CD1c-positive myeloid dendritic cell (primary cell): ENCODE data around the gene MAB21L4.
"Not testable (repeated sequence)": the region's sequence is repeated elsewhere in the genome, so short reads cannot be mapped to it uniquely, and the experiment has no call there.

Experiments used
- DNase-seq: peaks from one replicate; pipeline ENCODE4 v3.0.0-alpha.2; 2016; ENCODE audit errors: extremely low spot score

MAB21L4 gene

DNA sequence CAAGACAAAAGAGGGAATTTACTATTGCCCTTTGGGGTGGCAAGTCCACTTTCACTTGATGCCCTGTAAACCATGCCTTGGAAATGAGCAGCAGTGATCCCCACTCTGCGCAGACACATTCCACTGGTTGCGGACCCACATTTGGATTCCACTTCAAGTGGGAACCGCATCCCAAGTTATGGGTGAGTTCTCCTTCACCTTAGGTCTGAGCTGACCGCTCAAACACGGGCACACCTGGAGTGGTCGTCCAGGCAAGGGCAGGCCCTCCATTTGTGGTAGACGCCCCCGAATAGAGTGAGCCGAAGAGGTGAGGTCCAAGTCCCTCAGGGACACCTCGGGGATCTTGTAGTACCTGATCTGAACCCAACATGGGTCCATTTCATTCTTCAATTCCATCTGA, 37.1 kb downstream of the MAB21L4 start:
- no peak for DNase-seq

GRCh38 chr2:240858321-240858720, 37.6 kb downstream of the MAB21L4 start:
- DNase-seq: no peak

GRCh38 chr2:240857039-240858008, 38.6 kb downstream of the MAB21L4 start:
- DNase-seq: no peak

DNA sequence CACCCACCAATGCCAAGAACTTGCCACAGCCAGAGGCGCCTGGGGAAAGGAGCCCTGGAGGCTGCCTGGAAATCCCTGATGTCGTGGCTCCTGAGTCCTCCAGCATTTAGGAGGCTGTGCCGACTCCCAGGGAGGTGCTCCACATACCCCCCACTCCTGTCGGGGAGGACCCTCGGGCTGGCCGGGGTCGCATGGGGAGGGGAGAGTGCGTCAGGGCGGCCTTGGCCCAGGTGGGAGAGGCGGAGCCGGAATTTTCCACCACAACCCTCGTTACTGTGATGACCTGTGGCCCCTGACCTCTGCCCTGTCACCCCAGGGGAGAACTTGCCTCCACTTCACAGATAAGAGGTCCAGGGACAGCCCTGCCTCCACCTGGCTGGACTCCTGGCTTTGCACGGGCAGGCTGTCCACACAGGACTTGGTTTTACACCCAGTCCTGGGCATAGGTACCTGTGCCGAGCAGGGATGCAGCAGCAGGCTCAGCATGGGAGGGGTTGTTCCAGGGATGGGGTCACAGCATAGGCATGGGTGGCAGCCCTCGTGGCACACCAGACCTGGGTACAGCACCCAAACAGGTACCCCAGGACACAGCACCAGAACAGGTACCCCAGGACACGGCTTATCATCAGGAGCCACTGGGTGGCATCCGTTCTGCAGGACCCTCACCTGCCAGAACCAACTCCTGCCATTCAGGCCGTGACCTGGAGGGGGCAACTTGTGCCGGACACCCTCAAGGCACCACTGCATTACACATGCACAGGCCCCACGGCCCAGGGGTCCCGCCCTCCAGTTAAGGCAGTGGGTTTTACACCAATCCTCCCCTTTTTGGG, 39.6 kb downstream of the MAB21L4 start:
- no peak for DNase-seq

GRCh38 chr2:240855670-240856069, 40.3 kb downstream of the MAB21L4 start:
- no peak for DNase-seq

GRCh38 chr2:240852671-240853314, 43.2 kb downstream of the MAB21L4 start:
- DNase-seq: no peak

DNA sequence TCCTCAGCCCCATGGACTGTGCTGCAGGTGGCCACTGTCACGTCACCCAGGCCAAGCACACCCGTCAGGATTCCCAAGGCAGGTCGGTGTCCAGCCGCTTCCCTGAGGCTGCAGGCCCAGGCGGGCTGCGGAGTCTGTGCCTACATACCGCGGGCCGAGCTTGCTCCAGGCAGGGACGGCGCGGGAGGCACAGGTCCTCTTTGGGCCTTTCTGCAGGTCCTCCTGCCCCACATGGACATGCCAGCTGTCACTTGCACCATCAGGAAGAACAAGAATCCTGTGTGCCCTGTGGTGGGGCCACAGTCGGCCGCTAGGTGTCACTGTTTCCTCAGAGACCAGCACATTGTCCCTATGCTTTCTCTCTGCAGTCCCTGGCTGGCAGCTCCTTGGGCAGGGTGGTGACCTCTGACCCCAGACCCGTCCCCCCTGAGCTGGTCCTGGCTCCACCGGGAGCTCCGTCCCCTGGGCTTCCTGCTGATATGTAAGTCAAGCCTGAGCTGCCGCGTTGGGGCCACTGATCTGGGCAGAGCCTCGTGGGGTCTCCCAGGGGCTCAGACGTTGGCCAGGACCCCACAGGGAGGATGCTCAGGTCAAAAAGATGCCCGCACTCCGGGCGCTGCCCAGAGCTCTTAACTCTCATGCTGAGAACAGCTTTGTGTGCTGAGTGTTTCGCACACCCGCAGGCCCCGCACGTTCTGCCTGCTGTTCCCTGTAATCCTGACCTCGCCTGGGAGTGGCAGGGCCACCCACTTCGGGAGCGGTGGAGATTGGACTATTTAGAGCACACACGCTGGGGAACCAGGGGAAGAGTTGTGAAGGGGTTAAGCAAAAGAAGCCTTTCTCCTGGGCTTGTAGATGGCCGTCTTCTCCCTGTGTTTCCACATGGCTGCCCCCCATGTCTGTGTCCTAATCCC, 44.6 kb downstream of the MAB21L4 start:
- peak; percentile 85 for DNase-seq

DNA sequence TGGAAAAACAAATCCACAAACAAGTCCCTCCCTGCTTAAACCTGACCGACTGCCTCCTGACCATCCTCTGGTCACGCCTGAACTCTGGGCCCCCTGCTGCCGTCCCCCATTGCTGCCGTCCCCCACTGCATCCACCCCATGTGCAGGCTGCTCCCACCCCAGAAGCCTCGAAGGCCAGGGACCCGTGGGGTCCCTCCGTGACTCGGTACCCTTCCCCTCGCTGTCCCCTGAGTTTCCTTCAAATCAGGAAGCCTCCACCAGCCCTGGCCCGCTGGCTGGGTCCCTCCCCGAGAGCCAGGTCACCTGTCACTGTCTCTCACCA, 45.2 kb downstream of the MAB21L4 start:
- no peak for DNase-seq

DNA sequence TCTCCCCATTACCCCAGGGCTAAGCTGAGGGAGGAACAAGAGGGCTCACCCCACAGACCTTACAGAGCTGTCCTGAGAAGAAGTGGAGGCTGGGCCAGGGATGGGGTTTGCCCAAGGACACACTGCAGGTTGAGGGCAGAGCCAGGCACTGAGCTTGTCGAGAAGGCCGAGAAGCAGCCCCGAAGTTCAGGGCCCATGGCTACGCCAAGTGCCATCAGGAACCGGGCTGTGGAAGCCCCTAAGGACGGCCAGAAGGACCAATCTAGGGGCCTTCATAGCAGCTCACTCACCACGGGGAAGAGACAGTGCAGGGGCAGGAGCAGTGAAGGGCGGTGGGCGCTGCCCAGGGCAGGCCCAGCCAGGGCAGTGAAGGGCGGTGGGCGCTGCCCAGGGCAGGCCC, 45.9 kb downstream of the MAB21L4 start:
- DNase-seq: no peak

GRCh38 chr2:240848900-240849680, 46.9 kb downstream of the MAB21L4 start:
- no peak for DNase-seq

- no peak for DNase-seq
Observed at GRCh38 chr2:240847817-240848216, 48.1 kb downstream of the MAB21L4 start.

GRCh38 chr2:240846873-240847595, 48.9 kb downstream of the MAB21L4 start:
- no peak for DNase-seq

GRCh38 chr2:240846309-240846708, 49.6 kb downstream of the MAB21L4 start:
- not testable (repeated sequence) for DNase-seq

GRCh38 chr2:240840435-240841060, 55.4 kb downstream of the MAB21L4 start:
- DNase-seq: peak; percentile 28

- DNase-seq: no peak
Observed at GRCh38 chr2:240839152-240840143, 56.5 kb downstream of the MAB21L4 start.

DNA sequence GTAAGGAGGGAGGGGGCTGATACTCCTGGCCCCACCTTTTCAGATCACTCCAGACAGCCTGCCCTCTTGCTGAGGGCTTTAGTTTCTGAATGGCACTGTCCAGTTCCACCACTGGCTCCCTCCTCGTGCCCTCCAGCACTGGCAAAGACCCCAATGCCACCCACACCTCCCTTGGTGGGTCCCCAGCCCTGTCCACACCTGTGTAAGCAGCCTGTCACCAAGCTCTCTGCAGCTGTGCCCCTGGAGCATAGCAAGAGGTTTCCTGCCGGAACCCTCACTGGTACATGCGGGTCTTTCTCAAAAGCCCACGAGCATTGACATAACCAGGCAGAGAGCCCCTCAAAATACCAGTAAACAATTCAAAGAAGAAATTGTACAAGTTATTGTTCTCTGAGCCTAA, 58.3 kb downstream of the MAB21L4 start:
- DNase-seq: no peak

DNA sequence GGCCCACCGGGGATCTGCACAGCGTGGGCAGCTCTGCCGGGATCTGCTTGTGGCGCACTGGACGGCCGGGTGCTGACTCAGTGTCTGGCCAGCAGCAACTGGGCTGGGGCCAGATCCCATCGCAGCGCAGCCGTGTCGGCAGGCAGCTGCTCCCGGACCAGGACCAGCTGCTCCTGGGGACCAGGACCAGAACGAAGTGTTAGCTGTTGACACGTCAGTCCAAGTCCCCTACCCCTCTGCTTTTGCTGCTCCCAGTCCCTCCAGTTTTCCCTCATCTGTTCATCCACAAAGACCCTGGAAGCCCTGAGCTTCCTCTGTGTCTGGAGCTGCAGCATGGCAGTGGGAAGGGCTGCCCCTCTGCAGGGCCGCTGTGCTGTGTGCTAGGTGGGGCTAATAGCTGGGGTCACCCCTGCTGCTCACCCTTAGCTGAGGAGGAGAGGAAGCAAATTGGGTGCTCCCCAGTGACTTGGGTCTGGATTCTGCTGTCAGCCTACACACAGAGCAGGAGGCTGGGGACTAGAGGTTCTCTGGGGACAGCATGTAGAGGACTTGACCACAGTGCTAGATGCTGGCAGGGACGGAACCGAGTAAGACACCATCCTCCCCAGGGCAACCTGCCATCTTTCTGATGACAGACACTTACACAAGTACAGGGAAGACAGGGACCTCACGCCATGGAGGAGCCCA, 59.0 kb downstream of the MAB21L4 start:
- no peak for DNase-seq
